Measurements from ENCODE around the gene GLYAT. TPM values are rescaled to one million over a fixed set of nuclear protein-coding genes. Genes with fewer than 3 reads are reported as not detected.

GLYAT gene
- total and polyA plus RNA-seq, 4 experiments from 2014 or later = not detected

- Histone ChIP-seq H3K9me3 (ENCODE audit: control insufficient read depth in 1 of 2, low read length in 2 of 2) (no peaks in the 10 kb centered on the region), H3K4me3 (ENCODE audit: low read length in 2 of 2) (no peak overlapping the region), H3K27ac (ENCODE audit: low read depth, low read length) (no peak overlapping the region), H3K36me3 (ENCODE audit: insufficient read depth, low read length) (no peaks in the 10 kb centered on the region), H3K4me1 (ENCODE audit: insufficient read depth, low read length) (no peaks in the 10 kb centered on the region), H3K27me3 (ENCODE audit: insufficient read depth, low read length) (no peaks in the 10 kb centered on the region)
- Mint-ChIP-seq H3K27ac (no peak overlapping the region), H3K27me3 (peaks cover 11 to 13% of the 10 kb centered on the region in 2 donors), H3K36me3 (no peaks in the 10 kb centered on the region), H3K4me1 (no peaks in the 10 kb centered on the region), H3K4me3 (no peak overlapping the region), H3K9me3 (no peaks in the 10 kb centered on the region)
- intact Hi-C loops (cut with micrococcal nuclease) = no loop called here
- no peak for DNase-seq
- CTCF ChIA-PET (ENCODE audit: partially characterized antibody) = no interaction called here
- POLR2A ChIA-PET (ENCODE audit: partially characterized antibody) = no interaction called here
These were observed 31.4 kb upstream of the GLYAT start for GRCh38 chr11:58763120-58763490.

- H3K4me1 ChIP-seq (ENCODE audit: insufficient read depth, low read length) = no peaks in the 10 kb centered on the region
- H3K4me1 Mint-ChIP-seq = no peaks in the 10 kb centered on the region
- H3K27me3 ChIP-seq (ENCODE audit: insufficient read depth, low read length) = no peaks in the 10 kb centered on the region
- peaks cover 11 to 13% of the 10 kb centered on the region in 2 donors for H3K27me3 Mint-ChIP-seq
- no peaks in the 10 kb centered on the region for H3K36me3 Mint-ChIP-seq
- H3K9me3 Mint-ChIP-seq = no peaks in the 10 kb centered on the region
- H3K36me3 ChIP-seq (ENCODE audit: insufficient read depth, low read length) = no peaks in the 10 kb centered on the region
- H3K27ac ChIP-seq (ENCODE audit: low read depth, low read length) = no peak overlapping the region
- ChIA-PET POLR2A (ENCODE audit: partially characterized antibody) (no interaction called here), CTCF (ENCODE audit: partially characterized antibody) (no interaction called here)
- H3K9me3 ChIP-seq (ENCODE audit: control insufficient read depth in 1 of 2, low read length in 2 of 2) = no peaks in the 10 kb centered on the region
- intact Hi-C loops (cut with micrococcal nuclease) = no loop called here
- no peak for DNase-seq
- no peak overlapping the region for H3K4me3 ChIP-seq (ENCODE audit: low read length in 2 of 2)
- H3K4me3 Mint-ChIP-seq = no peak overlapping the region
- H3K27ac Mint-ChIP-seq = no peak overlapping the region
These were observed 30.8 kb upstream of the GLYAT start for GRCh38 chr11:58762284-58763119.

GRCh38 chr11:58757439-58757838 is 25.7 kb upstream of the GLYAT start:
- no peak overlapping the region for H3K4me3 Mint-ChIP-seq
- no peak overlapping the region for H3K27ac ChIP-seq (ENCODE audit: low read depth, low read length)
- H3K36me3 ChIP-seq (ENCODE audit: insufficient read depth, low read length) = no peaks in the 10 kb centered on the region
- no peak for DNase-seq
- intact Hi-C loops (cut with micrococcal nuclease) = no loop called here
- H3K27me3 ChIP-seq (ENCODE audit: insufficient read depth, low read length) = no peaks in the 10 kb centered on the region
- H3K4me3 ChIP-seq (ENCODE audit: low read length in 2 of 2) = no peak overlapping the region
- POLR2A ChIA-PET (ENCODE audit: partially characterized antibody) = no interaction called here
- no peaks in the 10 kb centered on the region for H3K36me3 Mint-ChIP-seq
- peaks cover 0 to 5% (median 0%) of the 10 kb centered on the region in 8 donors for H3K9me3 Mint-ChIP-seq
- no peaks in the 10 kb centered on the region for H3K4me1 ChIP-seq (ENCODE audit: insufficient read depth, low read length)
- H3K27me3 Mint-ChIP-seq = peaks cover 0 to 2% of the 10 kb centered on the region in 2 donors
- H3K9me3 ChIP-seq (ENCODE audit: control insufficient read depth in 1 of 2, low read length in 2 of 2) = no peaks in the 10 kb centered on the region
- H3K27ac Mint-ChIP-seq = no peak overlapping the region
- CTCF ChIA-PET (ENCODE audit: partially characterized antibody) = no interaction called here
- no peaks in the 10 kb centered on the region for H3K4me1 Mint-ChIP-seq

- ChIA-PET CTCF (ENCODE audit: partially characterized antibody) (no interaction called here), POLR2A (ENCODE audit: partially characterized antibody) (no interaction called here)
- Mint-ChIP-seq H3K27ac (no peak overlapping the region), H3K9me3 (peaks cover 0 to 21% (median 12%) of the 10 kb centered on the region in 8 donors), H3K27me3 (peaks cover 11 to 13% of the 10 kb centered on the region in 2 donors), H3K4me1 (no peaks in the 10 kb centered on the region), H3K4me3 (no peak overlapping the region), H3K36me3 (peaks cover 0 to 3% of the 10 kb centered on the region in 2 donors)
- intact Hi-C loops (cut with micrococcal nuclease) = no loop called here
- no peak for DNase-seq
- Histone ChIP-seq H3K9me3 (ENCODE audit: control insufficient read depth in 1 of 2, low read length in 2 of 2) (peaks cover 0 to 4% of the 10 kb centered on the region in 2 donors), H3K27ac (ENCODE audit: low read depth, low read length) (no peak overlapping the region), H3K4me3 (ENCODE audit: low read length in 2 of 2) (no peak overlapping the region), H3K36me3 (ENCODE audit: insufficient read depth, low read length) (no peaks in the 10 kb centered on the region), H3K4me1 (ENCODE audit: insufficient read depth, low read length) (no peaks in the 10 kb centered on the region), H3K27me3 (ENCODE audit: insufficient read depth, low read length) (no peaks in the 10 kb centered on the region)
These were observed 14.1 kb upstream of the GLYAT start for GRCh38 chr11:58745705-58746364.

- Histone ChIP-seq H3K4me3 (ENCODE audit: low read length in 2 of 2) (no peak overlapping the region), H3K4me1 (ENCODE audit: insufficient read depth, low read length) (no peaks in the 10 kb centered on the region), H3K36me3 (ENCODE audit: insufficient read depth, low read length) (no peaks in the 10 kb centered on the region), H3K27ac (ENCODE audit: low read depth, low read length) (no peak overlapping the region), H3K9me3 (ENCODE audit: control insufficient read depth in 1 of 2, low read length in 2 of 2) (peaks cover 0 to 5% of the 10 kb centered on the region in 2 donors), H3K27me3 (ENCODE audit: insufficient read depth, low read length) (no peaks in the 10 kb centered on the region)
- DNase-seq = no peak
- H3K27ac Mint-ChIP-seq = no peak overlapping the region
- intact Hi-C loops (cut with micrococcal nuclease) = no loop called here
- CTCF ChIA-PET (ENCODE audit: partially characterized antibody) = no interaction called here
- H3K36me3 Mint-ChIP-seq = peaks cover 0 to 5% of the 10 kb centered on the region in 2 donors
- H3K27me3 Mint-ChIP-seq = peaks cover 12 to 14% of the 10 kb centered on the region in 2 donors
- H3K4me3 Mint-ChIP-seq = no peak overlapping the region
- H3K9me3 Mint-ChIP-seq = peaks cover 0 to 24% (median 15%) of the 10 kb centered on the region in 8 donors
- H3K4me1 Mint-ChIP-seq = no peaks in the 10 kb centered on the region
- POLR2A ChIA-PET (ENCODE audit: partially characterized antibody) = no interaction called here
These were observed 13.4 kb upstream of the GLYAT start for GRCh38 chr11:58744988-58745704.

- Histone ChIP-seq H3K27ac (ENCODE audit: low read depth, low read length) (no peak overlapping the region), H3K9me3 (ENCODE audit: control insufficient read depth in 1 of 2, low read length in 2 of 2) (peaks cover 0 to 5% of the 10 kb centered on the region in 2 donors), H3K4me3 (ENCODE audit: low read length in 2 of 2) (no peak overlapping the region), H3K4me1 (ENCODE audit: insufficient read depth, low read length) (no peaks in the 10 kb centered on the region), H3K36me3 (ENCODE audit: insufficient read depth, low read length) (no peaks in the 10 kb centered on the region), H3K27me3 (ENCODE audit: insufficient read depth, low read length) (no peaks in the 10 kb centered on the region)
- intact Hi-C loops (cut with micrococcal nuclease) = no loop called here
- no peak for DNase-seq
- ChIA-PET CTCF (ENCODE audit: partially characterized antibody) (no interaction called here), POLR2A (ENCODE audit: partially characterized antibody) (no interaction called here)
- peaks cover 4 to 12% of the 10 kb centered on the region in 2 donors for H3K27me3 Mint-ChIP-seq
- H3K36me3 Mint-ChIP-seq = peaks cover 0 to 5% of the 10 kb centered on the region in 2 donors
- H3K9me3 Mint-ChIP-seq = peaks cover 0 to 29% (median 16%) of the 10 kb centered on the region in 8 donors
- H3K4me1 Mint-ChIP-seq = no peaks in the 10 kb centered on the region
- no peak overlapping the region for H3K27ac Mint-ChIP-seq
- H3K4me3 Mint-ChIP-seq = no peak overlapping the region
These were observed 11.5 kb upstream of the GLYAT start for GRCh38 chr11:58742981-58743880.
